ENCODE results near the gene GOLPH3. TPM values are rescaled to one million over a fixed set of nuclear protein-coding genes. Genes with fewer than 3 reads are reported as not detected.
"Not testable (repeated sequence)": the region's sequence is repeated elsewhere in the genome, so short reads cannot be mapped to it uniquely, and the experiment has no call there.

GOLPH3 gene
- total and polyA plus RNA-seq, 4 donors: 64.1 to 116 (median 68.5) TPM

DNA sequence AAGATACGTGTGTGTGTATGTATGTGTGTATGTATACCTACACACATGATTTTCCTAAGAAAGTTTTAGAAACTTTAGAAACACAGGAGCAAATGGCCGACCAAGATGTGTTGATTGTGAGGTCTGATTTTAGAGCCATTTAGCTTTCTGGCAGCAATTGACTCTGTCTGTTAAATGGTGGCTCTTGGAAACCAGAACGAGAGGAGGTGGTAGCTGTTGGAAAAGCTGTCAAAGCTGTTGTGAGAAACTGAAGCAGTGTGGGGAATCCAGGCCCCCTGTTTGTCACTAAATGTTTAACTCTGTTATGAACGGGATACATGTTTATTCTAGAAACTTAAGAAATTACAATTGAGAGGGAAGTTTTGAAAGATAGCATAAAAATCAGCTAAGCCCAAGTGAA is 91.4 kb downstream of the GOLPH3 start:
- H3K9ac ChIP-seq (ENCODE audit: low read depth in 1 of 2, low read length in 2 of 2): no peak overlapping the region
- 94% methylated on average over 4 of the region's 4 CpGs for WGBS
- TF ChIP-seq JUND (IDR thresholded peaks at IDR 0.05) (no peak), SP1 (IDR thresholded peaks at IDR 0.05) (no peak), GABPA (IDR thresholded peaks at IDR 0.05 in 1 of 2, conservative IDR thresholded peaks at IDR 0.05 in 1 of 2) (no peak)
- TF ChIP-seq, protein P1, sequence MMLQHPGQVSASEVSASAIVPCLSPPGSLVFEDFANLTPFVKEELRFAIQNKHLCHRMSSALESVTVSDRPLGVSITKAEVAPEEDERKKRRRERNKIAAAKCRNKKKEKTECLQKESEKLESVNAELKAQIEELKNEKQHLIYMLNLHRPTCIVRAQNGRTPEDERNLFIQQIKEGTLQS (IDR thresholded peaks at IDR 0.05): no peak

DNA sequence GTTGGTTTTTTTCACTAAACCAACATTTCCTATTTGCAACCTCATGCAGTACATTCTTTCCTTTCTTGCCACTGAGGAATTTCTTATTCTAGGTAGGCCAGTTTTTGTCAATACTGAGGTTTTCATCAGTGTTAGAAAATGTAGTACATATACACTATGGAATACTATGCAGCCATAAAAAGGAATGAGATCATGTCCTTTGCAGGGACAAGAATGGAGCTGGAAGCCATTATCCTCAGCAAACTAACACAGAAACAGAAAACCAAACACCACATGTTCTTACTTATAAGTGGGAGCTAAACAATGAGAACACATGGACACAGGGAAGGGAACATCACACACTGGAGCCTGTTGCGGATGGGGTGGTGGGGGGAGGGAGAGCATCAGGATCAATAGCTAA is 93.6 kb downstream of the GOLPH3 start:
- not testable (repeated sequence) for H3K36me3 ChIP-seq (ENCODE audit: control insufficient read depth in 4 of 4, insufficient read depth in 3 of 4, low read depth in 1 of 4, low read length in 3 of 4); H3K9me3 ChIP-seq (ENCODE audit: control insufficient read depth in 4 of 4, low read length in 3 of 4); H3K27ac ChIP-seq (ENCODE audit: low read depth in 1 of 2, low read length in 2 of 2); H3K4me3 ChIP-seq (ENCODE audit: low read depth in 1 of 3, low read length in 3 of 3); H3K9ac ChIP-seq (ENCODE audit: low read depth in 1 of 2, low read length in 2 of 2); DNase-seq (ENCODE audit: low spot score); H3K4me1 ChIP-seq (ENCODE audit: control insufficient read depth in 4 of 4, insufficient read depth in 4 of 4, low read length in 3 of 4); H3K27me3 ChIP-seq (ENCODE audit: control insufficient read depth in 4 of 4, insufficient read depth in 4 of 4, low read length in 3 of 4)
- WGBS: 98% methylated on average over 1 of the region's 1 CpG

More for the DNA sequence above, 91.4 kb downstream of the GOLPH3 start:
- Histone ChIP-seq H3K27me3 (ENCODE audit: control insufficient read depth in 4 of 4, insufficient read depth in 4 of 4, low read length in 3 of 4) (no peaks in the 10 kb centered on the region), H3K4me1 (ENCODE audit: control insufficient read depth in 4 of 4, insufficient read depth in 4 of 4, low read length in 3 of 4) (peaks cover 0 to 3% (median 0%) of the 10 kb centered on the region in 4 donors), H3K27ac (ENCODE audit: low read depth in 1 of 2, low read length in 2 of 2) (no peak overlapping the region), H3K36me3 (ENCODE audit: control insufficient read depth in 4 of 4, insufficient read depth in 3 of 4, low read depth in 1 of 4, low read length in 3 of 4) (no peaks in the 10 kb centered on the region), H3K4me3 (ENCODE audit: low read depth in 1 of 3, low read length in 3 of 3) (no peak overlapping the region), H3K9me3 (ENCODE audit: control insufficient read depth in 4 of 4, low read length in 3 of 4) (no peaks in the 10 kb centered on the region)
- DNase-seq (ENCODE audit: low spot score): no peak

DNA sequence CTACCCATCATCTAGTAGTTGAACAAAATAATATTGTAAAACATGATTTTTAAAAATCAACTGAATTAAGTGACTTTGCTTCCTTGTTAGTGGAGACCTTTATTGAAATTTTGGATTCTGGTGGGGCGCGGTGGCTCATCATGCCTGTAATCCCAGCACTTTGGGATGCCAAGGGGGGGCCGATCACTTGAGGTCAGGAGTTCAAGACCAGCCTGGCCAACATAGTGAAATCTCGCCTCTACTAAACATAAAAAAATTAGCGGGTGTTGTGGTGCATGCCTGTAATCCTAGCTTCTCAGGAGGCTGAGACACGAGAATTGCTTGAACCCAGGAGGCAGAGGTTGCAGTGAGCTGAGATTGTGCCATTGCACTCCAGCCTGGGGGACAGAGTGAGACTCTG is 95.3 kb downstream of the GOLPH3 start:
- not testable (repeated sequence) for H3K4me3 ChIP-seq (ENCODE audit: low read depth in 1 of 3, low read length in 3 of 3); H3K36me3 ChIP-seq (ENCODE audit: control insufficient read depth in 4 of 4, insufficient read depth in 3 of 4, low read depth in 1 of 4, low read length in 3 of 4); DNase-seq (ENCODE audit: low spot score); H3K9me3 ChIP-seq (ENCODE audit: control insufficient read depth in 4 of 4, low read length in 3 of 4); H3K27me3 ChIP-seq (ENCODE audit: control insufficient read depth in 4 of 4, insufficient read depth in 4 of 4, low read length in 3 of 4); H3K27ac ChIP-seq (ENCODE audit: low read depth in 1 of 2, low read length in 2 of 2); H3K4me1 ChIP-seq (ENCODE audit: control insufficient read depth in 4 of 4, insufficient read depth in 4 of 4, low read length in 3 of 4); H3K9ac ChIP-seq (ENCODE audit: low read depth in 1 of 2, low read length in 2 of 2)
- 90% methylated on average over 6 of the region's 6 CpGs for WGBS

DNA sequence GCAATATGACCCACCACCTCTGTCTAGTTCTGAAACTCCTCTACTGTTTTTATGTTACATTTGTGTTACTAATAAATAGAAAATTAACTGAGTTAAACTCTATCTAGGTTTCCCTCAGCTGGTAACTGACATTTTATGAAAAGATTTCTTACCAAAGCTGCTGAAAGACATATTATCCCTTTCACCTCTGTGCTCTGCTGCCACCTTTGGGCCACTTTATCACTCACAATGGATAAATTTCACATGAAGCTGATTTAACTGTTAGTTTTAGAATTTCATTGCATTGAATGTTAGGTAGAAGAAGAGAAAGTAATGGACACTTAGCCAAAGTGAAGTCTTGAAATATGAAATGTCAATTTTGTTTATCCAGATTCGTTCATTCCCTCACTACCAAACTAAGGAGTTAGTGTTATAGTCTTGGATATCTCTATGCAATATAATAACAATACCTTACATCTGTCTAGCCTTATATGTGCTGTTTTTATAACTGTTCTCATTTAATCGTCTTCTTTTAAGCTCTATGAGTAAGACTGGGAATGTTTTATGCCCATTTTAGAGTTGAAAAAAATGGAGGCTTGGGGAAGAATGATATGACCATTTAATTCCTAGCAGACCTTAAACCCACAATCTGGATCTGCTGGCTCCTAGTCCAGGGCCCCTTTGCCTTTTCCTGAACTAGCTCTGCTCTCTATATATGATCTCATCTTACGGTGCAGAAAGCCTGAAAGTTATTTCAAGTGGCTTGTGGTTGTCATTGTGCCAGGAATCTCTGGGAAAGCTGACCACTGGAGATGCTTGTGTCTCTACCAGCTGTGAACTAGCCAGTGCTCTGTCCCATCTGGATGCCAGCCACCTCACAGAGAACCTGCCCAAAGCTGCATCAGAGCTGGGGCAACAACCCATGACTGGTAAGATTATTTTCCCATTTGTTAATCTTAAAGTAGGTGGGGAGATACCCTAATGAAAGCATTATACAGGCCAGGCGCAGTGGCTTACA is 97.1 kb downstream of the GOLPH3 start:
- no peak for DNase-seq (ENCODE audit: low spot score)
- no peaks in the 10 kb centered on the region for H3K9me3 ChIP-seq (ENCODE audit: control insufficient read depth in 4 of 4, low read length in 3 of 4)
- H3K27me3 ChIP-seq (ENCODE audit: control insufficient read depth in 4 of 4, insufficient read depth in 4 of 4, low read length in 3 of 4): no peaks in the 10 kb centered on the region
- no peaks in the 10 kb centered on the region for H3K36me3 ChIP-seq (ENCODE audit: control insufficient read depth in 4 of 4, insufficient read depth in 3 of 4, low read depth in 1 of 4, low read length in 3 of 4)
- H3K4me1 ChIP-seq (ENCODE audit: control insufficient read depth in 4 of 4, insufficient read depth in 4 of 4, low read length in 3 of 4): no peaks in the 10 kb centered on the region
- WGBS: 44% methylated on average over 4 of the region's 4 CpGs
- TF ChIP-seq, protein P2, sequence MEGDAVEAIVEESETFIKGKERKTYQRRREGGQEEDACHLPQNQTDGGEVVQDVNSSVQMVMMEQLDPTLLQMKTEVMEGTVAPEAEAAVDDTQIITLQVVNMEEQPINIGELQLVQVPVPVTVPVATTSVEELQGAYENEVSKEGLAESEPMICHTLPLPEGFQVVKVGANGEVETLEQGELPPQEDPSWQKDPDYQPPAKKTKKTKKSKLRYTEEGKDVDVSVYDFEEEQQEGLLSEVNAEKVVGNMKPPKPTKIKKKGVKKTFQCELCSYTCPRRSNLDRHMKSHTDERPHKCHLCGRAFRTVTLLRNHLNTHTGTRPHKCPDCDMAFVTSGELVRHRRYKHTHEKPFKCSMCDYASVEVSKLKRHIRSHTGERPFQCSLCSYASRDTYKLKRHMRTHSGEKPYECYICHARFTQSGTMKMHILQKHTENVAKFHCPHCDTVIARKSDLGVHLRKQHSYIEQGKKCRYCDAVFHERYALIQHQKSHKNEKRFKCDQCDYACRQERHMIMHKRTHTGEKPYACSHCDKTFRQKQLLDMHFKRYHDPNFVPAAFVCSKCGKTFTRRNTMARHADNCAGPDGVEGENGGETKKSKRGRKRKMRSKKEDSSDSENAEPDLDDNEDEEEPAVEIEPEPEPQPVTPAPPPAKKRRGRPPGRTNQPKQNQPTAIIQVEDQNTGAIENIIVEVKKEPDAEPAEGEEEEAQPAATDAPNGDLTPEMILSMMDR (IDR thresholded peaks at IDR 0.05; ENCODE audit: low read depth, low read length, missing input control): peak; percentile 63
- TF ChIP-seq RAD21 (IDR thresholded peaks at IDR 0.05) (peak; percentile 92 to 93), HNF4G (IDR thresholded peaks at IDR 0.05) (no peak)
- H3K27ac ChIP-seq (ENCODE audit: low read depth in 1 of 2, low read length in 2 of 2): no peak overlapping the region
- no peak overlapping the region for H3K4me3 ChIP-seq (ENCODE audit: low read depth in 1 of 3, low read length in 3 of 3)
- no peak overlapping the region for H3K9ac ChIP-seq (ENCODE audit: low read depth in 1 of 2, low read length in 2 of 2)

Small RNA genes lying within 50 kb of the gene (small RNA-seq; reads per million reads assigned to genes)
- not detected for gene RF00019

Other genes starting within 250 kb of the GOLPH3 start
- 10 to 100 TPM; 24.3 to 28.7 TPM for gene MTMR12, start 138.6 kb upstream of the GOLPH3 start, total RNA-seq
- gene MTMR12, start 138.6 kb upstream of the GOLPH3 start, polyA plus RNA-seq: 1 to 10 TPM; 4.4 to 7.2 TPM